Keratinocyte (primary cell): Measurements from ENCODE around the gene CYTH1. TPM values are rescaled to one million over a fixed set of nuclear protein-coding genes. Genes with fewer than 3 reads are reported as not detected.

Experiments
- DNase-seq: peaks from one replicate; pipeline ENCODE4 v3.0.0-alpha.2; 2011; ENCODE audit warnings: low read depth, missing footprints, low spot score
- FAIRE-seq: peaks from 2 replicates; lab custom pipeline; 2011; peaks lifted over from hg19 to GRCh38; lab: Jason Lieb, UNC
- H2AFZ ChIP-seq: 2 replicates; pipeline ENCODE4 v1.6.0; 2012; ENCODE audit warnings: low read length, control low read depth, inconsistent platforms; ENCODE audit not compliant: control insufficient read depth
- H3K27ac ChIP-seq: 2 replicates; pipeline ENCODE4 v1.5.1; 2011; ENCODE audit warnings: low read length; ENCODE audit not compliant: control insufficient read depth, insufficient read depth
- H3K27me3 ChIP-seq: 3 replicates; pipeline ENCODE4 v1.6.0; 2011; ENCODE audit warnings: low read length; ENCODE audit not compliant: control insufficient read depth, insufficient read depth; ENCODE audit errors: extremely low read depth
- H3K36me3 ChIP-seq, 2 experiments: 2 replicates in 1 of 2; 3 replicates in 1 of 2; pipeline ENCODE4 v1.5.1; 2011; ENCODE audit warnings: low read length in 2 of 2, mild to moderate bottlenecking in 1 of 2; ENCODE audit not compliant: control insufficient read depth in 2 of 2, insufficient read depth in 2 of 2; ENCODE audit errors: extremely low read depth in 1 of 2
- H3K4me1 ChIP-seq: 3 replicates; pipeline ENCODE4 v1.5.1; 2011; ENCODE audit warnings: low read length; ENCODE audit not compliant: control insufficient read depth, insufficient read depth; ENCODE audit errors: extremely low read depth
- H3K4me2 ChIP-seq: 3 replicates; pipeline ENCODE4 v1.6.0; 2011; ENCODE audit warnings: low read depth, low read length; ENCODE audit not compliant: control insufficient read depth, insufficient read depth; ENCODE audit errors: extremely low read depth
- H3K4me3 ChIP-seq, 3 experiments: fragments of 200-600 bp in 1 of 3; sonication (generic) in 1 of 3; 2 replicates in 2 of 3; 3 replicates in 1 of 3; pipeline ENCODE4 v1.5.1; 2011 to 2016; ENCODE audit warnings: low read length in 3 of 3, mild to moderate bottlenecking in 3 of 3, control low read depth in 2 of 3, inconsistent platforms in 1 of 3, low read depth in 1 of 3, mixed read lengths in 1 of 3, mixed run types in 1 of 3, moderate library complexity in 1 of 3; ENCODE audit not compliant: control insufficient read depth in 2 of 3, insufficient read depth in 2 of 3; ENCODE audit errors: extremely low read depth in 1 of 3
- H3K79me2 ChIP-seq: 2 replicates; pipeline ENCODE4 v1.6.0; 2012; ENCODE audit warnings: low read length; ENCODE audit not compliant: control insufficient read depth, insufficient read depth
- H3K9ac ChIP-seq: 3 replicates; pipeline ENCODE4 v1.6.0; 2011; ENCODE audit warnings: low read length; ENCODE audit not compliant: control insufficient read depth, insufficient read depth; ENCODE audit errors: extremely low read depth
- H3K9me1 ChIP-seq: 3 replicates; pipeline ENCODE4 v1.6.0; 2011; ENCODE audit warnings: low read length; ENCODE audit not compliant: control insufficient read depth, insufficient read depth; ENCODE audit errors: extremely low read depth
- H3K9me3 ChIP-seq: 2 replicates; pipeline ENCODE4 v1.5.1; 2012; ENCODE audit warnings: low read depth, low read length; ENCODE audit not compliant: control insufficient read depth
- H4K20me1 ChIP-seq: 3 replicates; pipeline ENCODE4 v1.6.0; 2011; ENCODE audit warnings: low read length; ENCODE audit not compliant: control insufficient read depth, insufficient read depth; ENCODE audit errors: extremely low read depth
- EZH2 ChIP-seq: IDR thresholded peaks from one replicate; pipeline ENCODE4 v1.6.1; 2012; ENCODE audit warnings: inconsistent platforms, mild to moderate bottlenecking, low read length, moderate library complexity
- dilution Hi-C: fragments of 300-500 bp; cut with MboI; formaldehyde crosslinking; loops from one replicate; pipeline ENCODE4 v1.7.0; 2020; ENCODE audit warnings: low sequenced_read_pairs; ENCODE audit not compliant: extremely low pct_ligation_motif_present
- polyA plus RNA-seq, 5 experiments: library from polyadenylated mRNA; depleted of rRNA in 3 of 5; stranded (reverse) in 3 of 5; stranded (forward) in 1 of 5; unstranded in 1 of 5; fragments of >200 nt; gene quantifications; 1 replicate in 1 of 5; 2 replicates in 3 of 5; 3 replicates in 1 of 5; pipeline versions ENCODE4 v1.2.1 to v1.2.3, GENCODE V29; 2011 to 2012; ENCODE audit warnings: missing spikeins in 2 of 5, low read depth in 1 of 5, low replicate concordance in 1 of 5
- TF ChIP-seq, protein P1 (sequence below), 3 experiments: IDR thresholded peaks in 1 of 3; conservative IDR thresholded peaks in 1 of 3; optimal IDR thresholded peaks in 1 of 3; 2 replicates in 2 of 3; 3 replicates in 1 of 3; pipeline versions ENCODE3 to v1.5.1; 2011; ENCODE audit warnings: low read length in 3 of 3, mild to moderate bottlenecking in 3 of 3, moderate library complexity in 2 of 3, control low read depth in 1 of 3, inconsistent platforms in 1 of 3; ENCODE audit not compliant: insufficient read depth in 2 of 3; ENCODE audit errors: extremely low read depth in 1 of 3

The CYTH1 gene
- polyA plus RNA-seq, 1 donor (not counting 4 experiments of a cell fraction or from before 2014, with no cell fraction given), result 28.3 TPM

DNA sequence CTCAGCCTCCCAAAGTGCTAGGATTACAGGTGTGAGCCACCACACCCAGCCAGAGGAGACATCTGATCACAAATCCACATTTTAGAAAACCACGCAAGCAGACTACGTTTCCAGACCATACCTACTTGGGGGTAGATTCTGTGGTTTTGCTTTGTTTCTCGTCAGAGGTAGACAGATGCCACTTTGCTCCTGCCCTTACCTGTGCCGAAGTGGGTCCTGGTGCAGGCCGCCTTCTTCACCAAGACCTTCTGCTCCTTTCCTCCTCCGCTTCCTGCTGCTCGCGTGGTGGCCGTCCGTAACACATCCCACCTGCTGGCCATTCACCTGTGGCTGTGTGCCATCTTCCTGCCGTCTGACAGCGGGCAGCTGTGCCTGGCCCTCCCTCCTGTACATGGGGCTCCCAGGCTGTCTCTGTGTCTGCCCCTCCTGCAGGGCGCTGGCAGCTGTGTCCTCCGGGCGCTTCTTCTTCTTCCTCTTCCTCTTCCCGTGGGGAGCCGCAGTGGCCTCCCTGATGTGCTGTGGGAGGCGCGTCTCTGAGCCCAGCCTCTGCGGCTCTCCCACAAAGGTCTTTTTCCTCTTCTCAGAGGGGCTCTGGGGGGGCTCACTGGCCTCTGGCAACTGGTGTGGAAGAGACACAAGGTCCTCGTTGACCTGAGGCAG, 21.2 kb upstream of the CYTH1 start:
- no peak for TF ChIP-seq EZH2
- Histone ChIP-seq H3K4me1 (peaks cover 5% of the 10 kb centered on the region), H3K9ac (no peak overlapping the region), H3K9me1 (no peaks in the 10 kb centered on the region), H3K9me3 (no peaks in the 10 kb centered on the region), H2AFZ (no peak overlapping the region), H3K36me3 (peaks cover 50 to 59% of the 10 kb centered on the region in 2 experiments), H3K4me3 (no peak overlapping the region), H3K4me2 (no peak overlapping the region), H3K27ac (no peak overlapping the region), H4K20me1 (no peaks in the 10 kb centered on the region), H3K79me2 (peaks cover 6% of the 10 kb centered on the region), H3K27me3 (no peaks in the 10 kb centered on the region)
- dilution Hi-C loops, result no loop called here
- no peak for DNase-seq
- FAIRE-seq, result no peak

DNA sequence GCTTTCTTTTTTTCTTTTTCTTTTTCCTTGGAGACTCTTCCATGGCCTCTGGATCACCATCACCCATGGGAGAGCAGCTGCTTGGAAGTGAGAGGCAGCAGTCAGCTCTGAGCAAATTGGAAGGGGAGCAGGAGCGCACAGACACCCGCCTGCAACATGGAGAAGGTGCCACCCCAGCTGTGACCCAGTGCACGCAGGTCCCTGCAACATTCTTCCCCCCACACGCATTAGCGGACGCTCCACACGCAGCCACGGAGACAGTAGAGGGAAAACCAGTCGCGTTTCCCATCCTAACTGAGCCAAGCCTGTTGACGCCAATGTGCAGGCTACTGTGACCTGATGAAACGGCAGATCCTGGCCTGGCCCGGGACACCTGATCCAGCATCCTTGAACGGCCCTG, 20.4 kb upstream of the CYTH1 start:
- peaks cover 2% of the 10 kb centered on the region for H3K9me1 ChIP-seq
- no peak overlapping the region for H3K27ac ChIP-seq
- FAIRE-seq (no peak), DNase-seq (no peak)
- H3K9me3 ChIP-seq, result no peaks in the 10 kb centered on the region
- H4K20me1 ChIP-seq, result peaks cover 3% of the 10 kb centered on the region
- H3K4me1 ChIP-seq, result peaks cover 5% of the 10 kb centered on the region
- no peak overlapping the region for H2AFZ ChIP-seq
- peaks cover 6% of the 10 kb centered on the region for H3K79me2 ChIP-seq
- no peak overlapping the region for H3K9ac ChIP-seq
- H3K36me3 ChIP-seq, result peaks cover 51 to 61% of the 10 kb centered on the region in 2 experiments
- TF ChIP-seq, protein P1, sequence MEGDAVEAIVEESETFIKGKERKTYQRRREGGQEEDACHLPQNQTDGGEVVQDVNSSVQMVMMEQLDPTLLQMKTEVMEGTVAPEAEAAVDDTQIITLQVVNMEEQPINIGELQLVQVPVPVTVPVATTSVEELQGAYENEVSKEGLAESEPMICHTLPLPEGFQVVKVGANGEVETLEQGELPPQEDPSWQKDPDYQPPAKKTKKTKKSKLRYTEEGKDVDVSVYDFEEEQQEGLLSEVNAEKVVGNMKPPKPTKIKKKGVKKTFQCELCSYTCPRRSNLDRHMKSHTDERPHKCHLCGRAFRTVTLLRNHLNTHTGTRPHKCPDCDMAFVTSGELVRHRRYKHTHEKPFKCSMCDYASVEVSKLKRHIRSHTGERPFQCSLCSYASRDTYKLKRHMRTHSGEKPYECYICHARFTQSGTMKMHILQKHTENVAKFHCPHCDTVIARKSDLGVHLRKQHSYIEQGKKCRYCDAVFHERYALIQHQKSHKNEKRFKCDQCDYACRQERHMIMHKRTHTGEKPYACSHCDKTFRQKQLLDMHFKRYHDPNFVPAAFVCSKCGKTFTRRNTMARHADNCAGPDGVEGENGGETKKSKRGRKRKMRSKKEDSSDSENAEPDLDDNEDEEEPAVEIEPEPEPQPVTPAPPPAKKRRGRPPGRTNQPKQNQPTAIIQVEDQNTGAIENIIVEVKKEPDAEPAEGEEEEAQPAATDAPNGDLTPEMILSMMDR (optimal IDR thresholded peaks at IDR 0.05 in 1 of 3, IDR thresholded peaks at IDR 0.05 in 1 of 3, conservative IDR thresholded peaks at IDR 0.05 in 1 of 3; ENCODE audit: extremely low read depth in 1 of 3, insufficient read depth in 2 of 3, low read length in 3 of 3), result no peak
- TF ChIP-seq EZH2, result no peak
- H3K4me3 ChIP-seq, result no peak overlapping the region
- dilution Hi-C loops, result no loop called here
- no peak overlapping the region for H3K4me2 ChIP-seq
- H3K27me3 ChIP-seq, result no peaks in the 10 kb centered on the region
